GM20431 (cell line): ENCODE results near the gene CFAP77.

Source experiments
- in situ Hi-C: fragments of 300-500 bp; cut with MseI, MboI; formaldehyde crosslinking; loops from one replicate; pipeline ENCODE4 v1.15.0; 2020; ENCODE audit warnings: low sequenced_read_pairs; ENCODE audit not compliant: unreplicated experiment

Gene CFAP77

DNA sequence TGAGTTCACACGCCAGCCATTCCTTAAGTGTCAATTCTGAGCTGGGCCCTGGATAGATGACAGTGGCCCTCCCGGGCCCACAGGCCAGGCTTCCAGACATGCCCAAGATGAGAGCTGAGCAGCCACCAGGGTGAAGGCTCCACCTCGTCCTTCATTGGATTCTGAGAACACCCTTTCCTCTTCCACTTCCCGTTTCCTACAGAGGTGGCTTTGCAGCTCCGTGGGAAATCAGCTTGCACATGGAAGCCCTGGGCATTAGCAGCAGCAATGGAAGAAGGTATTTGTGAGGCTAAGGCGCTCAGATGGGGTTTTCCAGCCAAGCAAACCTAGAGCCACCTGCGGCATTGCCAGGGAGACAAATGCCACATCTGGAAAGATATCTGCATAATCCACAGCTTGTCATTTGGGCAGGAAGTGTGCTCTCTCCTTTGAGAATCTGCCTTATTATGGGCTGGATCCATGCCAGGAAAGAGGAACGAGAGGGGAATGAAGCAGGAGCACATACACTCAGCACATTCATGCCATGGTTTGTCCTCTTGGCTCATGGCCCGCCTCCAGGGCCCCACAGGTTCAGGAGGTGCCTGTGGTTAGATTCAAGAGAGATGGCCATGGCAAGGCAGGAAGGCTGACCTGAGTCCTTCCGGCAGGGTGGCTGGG lies 34.1 kb downstream of the CFAP77 start:
- in situ Hi-C loops, result no loop called here

DNA sequence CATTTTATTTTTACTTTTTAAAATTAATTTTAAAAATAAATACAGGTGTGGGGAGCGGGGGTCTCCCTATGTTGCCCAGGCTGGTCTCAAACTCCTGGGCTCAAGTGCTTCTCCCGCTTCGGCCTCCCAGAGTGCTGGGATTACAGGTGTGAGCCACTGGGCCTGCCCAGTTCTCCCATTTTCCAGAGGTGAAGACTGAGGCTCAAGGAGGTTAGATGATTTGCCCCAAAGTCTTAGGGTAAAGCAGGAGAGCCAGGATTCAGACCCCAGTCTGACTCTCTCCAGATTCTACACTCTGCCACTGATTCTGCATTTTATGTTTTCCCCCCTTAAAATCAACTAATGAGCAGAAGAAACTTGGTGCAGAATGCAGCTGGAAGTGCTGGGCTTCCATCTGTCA lies 36.9 kb downstream of the CFAP77 start:
- in situ Hi-C loops, result no loop called here

DNA sequence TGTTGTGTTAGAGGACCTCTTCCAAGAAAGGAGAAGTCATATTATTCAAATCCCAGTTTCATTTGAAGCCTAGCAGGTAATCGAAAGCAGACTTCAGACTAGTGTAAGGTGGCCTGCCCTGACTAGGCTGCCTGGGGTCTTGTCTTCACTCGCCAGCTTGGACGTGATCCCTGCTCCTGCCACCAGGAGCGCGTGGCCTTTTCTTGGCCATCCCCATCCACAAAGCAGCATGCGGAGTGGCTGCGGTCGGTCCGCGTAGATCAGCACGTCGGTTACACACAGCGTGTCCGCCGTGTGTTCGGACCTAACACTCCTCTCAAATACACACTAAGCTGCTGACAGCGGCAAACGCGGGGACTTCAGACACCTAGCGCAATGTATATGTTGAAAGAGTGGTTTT lies 37.3 kb downstream of the CFAP77 start:
- in situ Hi-C loops, result no loop called here

DNA sequence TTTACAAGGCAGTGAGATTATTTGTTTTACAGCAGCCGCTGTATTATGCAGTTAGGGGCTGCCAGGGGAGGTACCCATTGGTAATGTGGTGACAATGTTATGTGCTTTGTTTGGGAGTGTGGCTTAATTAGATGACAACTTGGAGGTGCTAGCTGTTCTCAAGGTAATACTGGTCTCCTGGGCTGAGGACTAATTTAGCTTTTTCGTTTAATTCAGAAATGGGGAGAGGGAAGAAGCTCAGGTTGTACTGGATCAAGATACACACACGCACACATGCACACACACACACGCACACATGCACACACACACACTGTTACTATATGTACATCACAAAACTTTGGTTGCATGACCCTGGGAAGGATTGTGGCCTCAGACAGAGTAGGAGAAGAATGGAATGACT lies 37.9 kb downstream of the CFAP77 start:
- in situ Hi-C loops, result no loop called here

DNA sequence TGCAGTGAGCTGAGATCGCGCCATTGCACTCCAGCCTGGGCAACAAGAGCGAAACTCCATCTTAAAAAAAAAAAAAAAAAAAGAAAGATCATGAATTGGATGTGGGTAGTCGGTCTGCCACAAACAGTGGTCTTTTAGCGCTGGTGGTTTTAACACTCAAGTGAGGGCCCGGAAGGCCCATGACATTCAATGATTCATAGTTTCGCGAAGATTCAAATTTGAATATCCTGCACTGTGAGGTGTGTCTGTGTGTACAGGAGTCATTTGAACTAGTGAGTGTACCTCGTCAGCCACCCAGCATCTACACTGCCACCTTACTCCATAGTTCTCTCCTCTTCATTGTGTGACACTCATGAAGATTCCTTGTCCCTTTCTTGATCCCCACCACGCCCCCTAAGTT lies 41.3 kb downstream of the CFAP77 start:
- in situ Hi-C loops, result no loop called here

DNA sequence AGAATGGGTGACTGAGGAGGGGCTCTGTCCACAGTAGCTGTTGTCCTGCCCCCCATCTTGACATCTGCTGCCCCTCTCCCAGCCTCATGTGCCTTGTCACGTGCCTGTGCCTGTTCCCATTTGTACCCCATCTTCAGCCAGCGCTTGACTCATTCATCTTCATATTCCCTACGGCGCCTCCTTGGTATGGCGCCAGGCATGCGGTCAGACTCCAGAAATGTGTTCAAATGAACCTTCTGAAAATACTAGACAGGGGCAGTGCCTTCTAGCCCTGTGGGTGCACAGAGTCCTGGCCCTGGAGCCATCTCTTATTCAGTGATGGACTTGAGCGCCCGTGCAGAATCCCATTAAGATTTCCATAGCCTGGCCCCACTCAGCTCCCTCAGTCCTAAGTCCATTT lies 46.2 kb downstream of the CFAP77 start:
- in situ Hi-C loops, result no loop called here

DNA sequence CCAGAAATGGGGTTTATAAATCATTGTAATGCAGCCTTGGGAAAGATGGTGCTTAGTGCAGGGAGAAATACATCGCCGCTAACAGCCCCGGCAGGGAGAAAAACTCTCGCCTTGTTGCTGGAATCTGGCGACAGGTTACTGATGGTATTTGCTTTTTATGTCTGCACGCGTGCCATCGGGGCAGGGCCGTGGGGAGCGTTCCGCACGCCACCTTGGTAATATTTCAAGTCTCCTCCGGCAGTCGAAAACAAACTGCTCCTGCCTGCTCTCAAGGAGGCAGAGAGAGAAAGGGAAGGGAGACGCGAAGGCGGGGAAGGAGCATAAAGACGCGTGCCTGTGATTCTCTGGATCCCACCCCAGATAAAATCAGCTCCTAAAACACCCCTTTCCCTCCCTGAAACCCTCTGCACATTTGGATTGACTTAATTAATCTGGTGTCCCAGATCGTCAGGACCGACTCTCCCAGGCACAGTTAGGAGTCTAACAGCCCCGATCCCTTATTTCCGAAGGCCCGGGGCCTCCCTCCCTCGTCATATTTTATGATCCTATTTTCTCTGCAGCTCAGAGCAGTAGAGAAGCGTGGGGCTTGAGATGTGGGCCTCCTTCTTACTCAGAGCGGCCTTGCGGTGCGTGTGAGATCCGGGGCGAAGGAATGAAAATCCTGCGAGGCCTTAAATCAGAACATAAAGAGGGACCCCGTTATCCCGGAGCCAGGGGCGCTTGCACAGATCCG lies 47.7 kb downstream of the CFAP77 start:
- in situ Hi-C loops, result no loop called here

DNA sequence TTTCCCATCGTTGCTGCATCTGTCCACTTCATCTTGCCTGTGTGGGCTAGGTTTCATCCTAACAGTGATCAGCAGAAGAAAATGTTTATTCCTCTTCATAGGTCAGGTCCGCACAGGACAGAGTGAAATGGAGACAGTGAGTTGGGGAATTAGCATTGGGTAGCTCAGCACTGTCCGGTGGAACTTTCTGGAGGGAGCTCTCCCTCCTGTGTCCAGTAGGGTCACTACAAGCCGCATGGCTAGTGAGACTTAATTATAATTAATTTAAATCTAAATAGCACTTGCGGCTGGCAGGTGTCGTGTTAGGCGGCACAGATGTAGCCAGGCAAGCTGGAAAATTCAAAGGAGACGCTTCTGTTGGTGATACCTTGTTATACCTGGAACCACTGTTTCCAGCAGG lies 48.4 kb downstream of the CFAP77 start:
- in situ Hi-C loops, result no loop called here

DNA sequence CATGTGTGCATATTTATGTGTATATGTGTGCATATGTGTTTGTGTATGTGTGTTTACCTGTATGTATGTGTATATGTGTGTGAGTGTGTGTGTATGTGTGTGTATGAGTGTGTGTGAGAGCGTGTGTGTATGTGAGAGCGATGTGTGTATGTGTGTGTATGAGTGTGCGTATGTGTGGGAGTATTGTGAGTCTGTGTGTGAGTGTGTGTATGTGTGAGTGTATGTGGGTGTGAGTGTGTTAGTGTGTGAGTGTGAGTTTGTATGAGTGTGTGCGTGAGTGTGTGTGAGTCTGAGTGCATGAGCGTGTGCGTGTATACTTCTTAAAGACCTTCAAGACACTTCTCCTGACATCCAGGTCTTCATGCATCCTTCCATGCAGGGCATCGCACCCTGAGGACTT lies 49.6 kb downstream of the CFAP77 start:
- in situ Hi-C loops, result no loop called here

GRCh38 chr9:132460240-132460639 lies 50.2 kb downstream of the CFAP77 start:
- in situ Hi-C loops, result no loop called here

DNA sequence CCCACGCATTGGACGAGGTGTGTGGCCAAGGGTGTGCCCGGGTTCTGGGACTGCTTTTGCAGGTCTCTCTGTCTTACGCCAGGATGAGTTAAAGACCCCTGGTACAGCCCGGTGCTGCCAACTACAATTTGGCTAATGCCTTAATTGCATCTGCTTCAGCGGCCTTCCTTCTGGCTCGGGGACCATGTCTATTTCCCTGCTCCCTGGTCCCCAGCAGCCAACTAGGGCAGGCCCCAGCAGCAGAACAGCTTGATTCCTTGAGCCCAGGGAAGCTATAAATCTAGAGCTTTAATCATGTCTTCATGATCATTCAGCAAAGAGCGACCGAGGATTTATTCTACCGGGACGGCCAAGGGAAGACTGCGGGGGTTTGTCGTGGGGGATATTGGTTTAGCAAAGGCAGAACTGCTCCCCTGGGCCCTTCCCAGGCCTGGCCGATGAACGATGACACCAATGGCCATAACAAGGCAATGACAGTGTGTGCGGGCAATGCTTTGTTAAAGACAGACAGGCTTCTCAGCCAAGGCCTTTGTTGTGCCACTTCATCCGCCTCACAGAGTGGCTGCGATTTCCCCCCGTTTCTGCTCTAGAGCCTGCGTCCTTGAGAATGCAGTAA lies 51.4 kb downstream of the CFAP77 start:
- in situ Hi-C loops, result no loop called here

- in situ Hi-C loops, result no loop called here
Measured at GRCh38 chr9:132461971-132462370, 52.0 kb downstream of the CFAP77 start.

DNA sequence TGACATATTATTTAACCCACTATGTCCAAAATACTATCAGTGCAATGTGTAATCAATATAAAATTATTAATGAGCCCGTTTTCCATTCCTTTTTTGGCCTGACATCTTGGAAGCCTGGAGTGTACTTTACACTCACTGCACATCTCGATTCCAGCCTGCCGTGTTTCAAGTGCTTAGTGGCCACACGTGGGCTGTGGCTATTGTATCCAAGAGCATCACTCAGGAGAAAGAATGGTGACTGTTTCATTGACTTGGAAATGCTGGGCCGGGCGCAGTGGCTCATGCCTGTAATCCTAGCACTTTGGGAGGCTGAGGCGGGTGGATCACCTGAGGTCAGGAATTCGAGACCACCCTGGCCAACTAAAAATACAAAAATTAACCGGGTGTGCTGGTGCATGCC lies 54.5 kb downstream of the CFAP77 start:
- in situ Hi-C loops, result no loop called here

- in situ Hi-C loops, result no loop called here
Measured at GRCh38 chr9:132465131-132465635, 55.2 kb downstream of the CFAP77 start.

DNA sequence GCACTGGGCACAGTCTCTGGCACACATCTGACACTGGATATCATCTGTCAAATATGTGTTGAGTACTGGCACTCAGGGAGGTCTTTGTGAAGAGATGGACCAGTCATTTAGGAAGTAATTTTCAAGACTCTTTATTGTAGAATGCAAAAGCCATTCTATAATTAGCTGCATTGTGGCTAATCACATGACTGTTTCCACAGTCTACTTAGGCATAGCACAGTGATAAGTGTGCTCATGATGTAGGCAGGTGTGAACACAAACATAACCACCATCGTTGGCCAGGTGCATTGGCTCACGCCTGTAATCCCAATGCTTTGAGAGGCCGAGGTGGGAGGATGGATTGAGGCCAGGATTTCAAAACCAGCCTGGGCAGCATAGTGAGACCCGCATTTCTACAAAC lies 62.2 kb downstream of the CFAP77 start:
- in situ Hi-C loops, result no loop called here

- in situ Hi-C loops, result no loop called here
Measured at GRCh38 chr9:132472599-132472998, 62.6 kb downstream of the CFAP77 start.

DNA sequence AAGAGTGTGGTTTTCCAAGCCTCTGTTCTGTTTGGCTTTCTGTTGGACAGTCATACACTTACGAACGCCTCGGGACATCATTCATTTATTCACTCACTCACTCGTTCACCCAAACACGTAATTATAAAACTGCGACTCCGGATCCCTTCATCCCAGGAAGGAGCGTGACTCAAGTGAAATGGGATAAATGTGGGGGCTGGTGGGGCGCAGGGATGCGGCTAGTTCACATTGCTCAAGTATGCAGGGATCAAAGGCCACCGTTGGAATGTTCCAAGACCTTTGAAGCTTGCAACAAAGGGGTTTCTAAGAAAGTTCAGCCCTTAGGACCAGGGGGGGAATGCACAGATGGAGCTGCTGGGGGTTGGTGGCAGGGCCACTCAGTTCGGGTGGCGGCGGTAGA lies 64.2 kb downstream of the CFAP77 start:
- in situ Hi-C loops, result no loop called here

DNA sequence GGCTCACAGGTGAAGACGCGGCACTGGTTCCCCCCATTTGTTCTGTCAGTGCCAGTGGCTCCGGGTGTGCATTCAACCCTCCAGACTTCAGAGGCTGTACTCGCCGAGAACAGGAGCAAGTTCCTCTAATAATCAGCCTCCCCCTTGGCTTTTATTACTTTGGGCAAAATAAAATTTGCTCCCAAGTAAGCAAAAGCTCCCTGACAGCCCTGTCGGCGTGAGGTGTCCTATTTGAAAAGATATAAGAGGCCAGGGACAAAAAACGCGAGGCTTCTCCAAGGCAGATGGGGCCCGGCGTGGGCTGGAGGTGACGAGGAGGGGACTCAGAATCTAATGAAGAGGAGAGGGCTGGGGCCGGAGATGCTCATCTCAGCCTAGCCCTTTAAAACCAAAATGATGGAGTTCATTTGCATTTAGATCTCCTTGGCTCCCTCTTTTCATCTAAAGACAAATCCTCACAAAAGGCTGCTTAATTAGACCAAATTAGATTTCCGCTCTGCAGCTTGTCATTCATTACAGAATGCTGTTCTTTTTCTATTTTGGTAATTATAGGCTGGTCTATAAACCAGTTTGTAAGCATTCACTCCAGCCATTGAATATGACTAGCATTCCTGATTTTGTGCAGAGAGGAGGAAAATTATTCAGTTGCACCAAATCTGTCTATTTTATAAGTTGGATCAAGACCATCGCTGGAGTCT lies 68.5 kb downstream of the CFAP77 start:
- in situ Hi-C loops, result no loop called here

- in situ Hi-C loops, result no loop called here
Measured at GRCh38 chr9:132479733-132480132, 69.7 kb downstream of the CFAP77 start.

- in situ Hi-C loops, result no loop called here
Measured at GRCh38 chr9:132481053-132481849, 71.2 kb downstream of the CFAP77 start.
